HG03378 (cell line): Measurements from ENCODE around the gene ANGPTL2.
"Not testable (repeated sequence)": the region's sequence is repeated elsewhere in the genome, so short reads cannot be mapped to it uniquely, and the experiment has no call there.

Experiments used
- ATAC-seq: cut with Tn5 transposase; IDR thresholded peaks from one replicate; pipeline ENCODE4 v1.9.1; 2021; ENCODE audit warnings: mild to moderate bottlenecking, moderate library complexity; ENCODE audit not compliant: unreplicated experiment

Gene ANGPTL2

DNA sequence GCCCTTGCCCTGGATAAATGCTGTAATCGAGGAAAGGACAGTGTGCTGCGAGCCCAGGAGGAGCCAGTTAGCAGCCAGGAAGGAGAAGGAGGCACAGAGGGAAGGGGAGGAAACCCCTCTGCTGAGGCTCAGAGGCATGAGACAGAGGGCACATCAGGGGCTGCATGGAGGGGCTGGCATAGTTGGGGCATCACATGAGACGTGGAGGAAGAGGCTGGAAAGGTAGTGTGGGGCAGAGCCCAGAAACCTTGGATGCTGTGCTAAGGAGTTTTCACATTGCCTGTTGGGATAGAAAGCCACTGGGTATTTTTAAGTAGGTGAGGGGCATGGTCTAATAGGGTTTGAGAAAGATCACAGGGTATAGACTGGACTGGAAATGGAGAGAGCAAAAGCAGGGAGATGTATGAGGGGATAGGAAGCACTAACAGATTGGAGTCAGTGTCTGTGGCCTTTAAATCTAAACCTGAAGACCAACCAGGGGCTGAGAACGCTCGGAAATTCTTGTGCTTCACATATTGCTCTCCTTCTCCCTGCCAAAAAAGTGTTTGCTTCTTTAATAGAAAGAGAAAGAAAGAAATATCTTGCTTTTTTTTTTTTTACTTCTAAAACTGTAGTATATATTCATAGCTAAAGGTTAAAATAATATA, 33.0 kb upstream of the ANGPTL2 start:
- no peak for ATAC-seq

- ATAC-seq: no peak
Observed at GRCh38 chr9:127154390-127155191, 32.2 kb upstream of the ANGPTL2 start.

- ATAC-seq: no peak
Observed at GRCh38 chr9:127154003-127154389, 31.6 kb upstream of the ANGPTL2 start.

GRCh38 chr9:127153501-127153900, 31.1 kb upstream of the ANGPTL2 start:
- no peak for ATAC-seq

DNA sequence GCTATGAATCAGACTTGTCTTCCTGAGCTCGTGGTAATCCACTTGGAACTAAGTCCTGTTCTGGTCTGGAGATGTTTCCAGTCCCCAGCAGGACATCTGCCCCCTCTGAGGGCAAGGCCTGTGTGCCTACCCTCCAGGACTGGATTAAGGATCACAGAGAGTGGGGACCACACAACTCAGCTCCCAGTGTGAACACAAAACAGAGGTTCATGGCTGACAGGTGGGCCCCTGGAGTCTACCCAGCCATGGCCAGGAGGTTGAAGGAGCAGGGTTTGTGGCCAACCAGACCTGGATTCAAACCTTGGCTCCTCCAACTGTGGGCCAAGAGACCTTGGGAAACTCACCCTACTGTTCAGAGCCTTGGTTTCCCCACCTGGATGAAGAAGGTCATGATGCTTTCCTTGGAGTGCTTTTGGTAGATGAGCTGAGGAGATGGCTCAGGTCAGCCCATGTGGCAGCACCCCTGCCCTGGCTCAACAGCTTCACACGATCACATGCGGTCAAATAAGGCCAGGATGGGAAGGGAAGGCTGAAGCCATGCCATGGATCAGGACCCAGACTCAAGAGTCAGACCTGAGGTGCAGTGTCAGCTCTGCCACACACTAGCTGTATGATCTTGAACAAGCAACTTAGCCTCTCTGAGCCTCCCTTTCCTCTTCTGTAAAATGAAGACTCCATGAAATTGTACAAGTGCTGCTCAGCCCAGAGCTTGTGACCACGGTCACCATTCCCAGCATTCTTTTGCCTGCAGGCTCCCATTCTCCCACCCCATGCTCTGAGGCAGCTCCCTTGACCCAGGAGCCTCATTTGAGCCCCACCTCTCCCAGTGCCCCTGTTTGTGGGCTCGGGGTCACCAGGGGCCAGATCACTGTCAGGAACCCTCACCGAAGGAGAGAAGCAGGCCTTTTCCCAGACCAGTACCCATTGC, 27.3 kb upstream of the ANGPTL2 start:
- no peak for ATAC-seq

DNA sequence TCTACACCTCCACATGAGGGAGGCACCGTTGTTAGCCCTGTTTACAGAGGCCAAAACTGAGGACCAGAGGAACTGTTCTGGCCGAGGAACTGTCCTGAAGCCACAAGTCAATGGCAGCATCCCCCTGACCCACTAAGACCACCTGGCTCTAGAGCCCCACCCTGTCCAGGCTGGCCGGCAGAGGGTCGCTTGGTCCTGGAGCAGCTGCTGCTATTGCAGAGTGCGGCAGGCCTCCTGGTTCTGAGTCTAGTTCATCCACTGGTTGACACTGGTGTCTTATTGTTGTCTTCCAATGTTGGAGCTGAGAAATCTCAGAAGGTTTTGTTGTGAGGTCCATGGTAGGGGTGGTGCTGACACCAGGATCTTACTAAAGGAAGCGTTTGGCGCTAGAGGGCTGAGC, 26.6 kb upstream of the ANGPTL2 start:
- no peak for ATAC-seq

GRCh38 chr9:127148014-127148413, 25.6 kb upstream of the ANGPTL2 start:
- ATAC-seq: no peak

- ATAC-seq: no peak
Observed at GRCh38 chr9:127147251-127147650, 24.8 kb upstream of the ANGPTL2 start.

- ATAC-seq: not testable (repeated sequence)
Observed at GRCh38 chr9:127146841-127147240, 24.4 kb upstream of the ANGPTL2 start.

GRCh38 chr9:127144670-127145445, 22.4 kb upstream of the ANGPTL2 start:
- ATAC-seq: no peak

- ATAC-seq: no peak
Observed at GRCh38 chr9:127143920-127144465, 21.6 kb upstream of the ANGPTL2 start.

DNA sequence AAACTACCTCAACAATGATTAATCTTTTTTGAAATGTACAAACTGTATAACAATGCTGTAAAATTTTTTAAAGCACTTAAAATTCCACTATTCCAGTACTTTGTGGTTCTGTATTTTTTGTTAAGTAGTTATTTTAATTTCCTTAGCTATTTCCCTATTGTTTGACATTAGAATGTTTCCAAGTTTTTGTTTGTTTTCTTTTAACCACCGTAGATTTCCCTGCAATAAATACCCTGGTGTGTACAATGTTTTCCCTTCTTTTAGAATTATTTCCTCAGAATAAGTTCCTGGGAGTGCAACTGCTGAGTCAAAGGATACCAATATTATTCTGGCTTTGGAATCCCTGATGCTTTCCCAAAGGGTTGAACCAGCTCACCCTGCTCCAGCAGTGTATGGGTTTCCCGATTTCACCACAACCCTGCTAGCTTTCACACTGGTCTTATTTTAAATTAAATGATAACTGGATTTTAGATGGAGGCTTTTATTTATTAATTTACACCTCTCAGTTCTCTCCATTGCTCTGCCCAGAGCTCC, 20.6 kb upstream of the ANGPTL2 start:
- no peak for ATAC-seq

DNA sequence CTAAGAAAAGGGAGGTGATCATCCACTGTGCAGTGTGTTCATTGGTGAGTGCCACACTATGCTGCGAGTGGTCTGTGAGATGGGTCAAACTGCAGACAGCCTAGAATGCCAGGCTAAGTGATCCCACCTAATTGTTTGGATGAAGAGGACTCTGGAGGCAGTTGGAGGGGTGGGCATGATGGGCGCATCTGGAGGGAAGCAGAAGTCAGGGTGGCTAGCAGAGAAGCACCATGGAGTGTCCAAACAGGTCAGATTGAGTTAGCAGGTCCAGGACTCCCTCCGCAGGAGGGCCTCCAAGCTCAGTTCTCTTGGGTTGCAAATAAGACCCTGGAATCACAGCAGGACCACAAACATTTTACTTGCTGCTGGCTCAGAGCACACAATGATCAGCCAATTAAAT, 19.9 kb upstream of the ANGPTL2 start:
- ATAC-seq: no peak

GRCh38 chr9:127140842-127141675, 18.6 kb upstream of the ANGPTL2 start:
- no peak for ATAC-seq

DNA sequence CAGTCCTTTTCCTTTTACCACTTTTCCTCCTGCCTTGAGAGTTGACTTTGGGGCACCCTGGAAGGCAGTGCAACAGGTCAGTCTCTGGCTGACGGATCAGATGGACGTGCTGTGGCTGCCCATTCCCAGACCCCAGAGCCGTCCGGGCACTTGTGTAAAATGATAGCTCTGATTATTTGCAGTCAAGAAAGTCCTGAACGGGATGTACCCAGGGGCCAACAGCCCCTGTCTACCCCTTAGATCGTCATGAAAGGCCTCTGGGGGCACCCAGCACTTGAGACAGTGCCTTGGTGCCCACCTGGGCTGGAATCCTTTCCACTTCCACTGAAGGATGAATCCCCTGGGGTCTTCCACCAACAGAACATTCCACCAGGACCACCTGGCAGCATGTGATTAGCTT, 17.7 kb upstream of the ANGPTL2 start:
- no peak for ATAC-seq

DNA sequence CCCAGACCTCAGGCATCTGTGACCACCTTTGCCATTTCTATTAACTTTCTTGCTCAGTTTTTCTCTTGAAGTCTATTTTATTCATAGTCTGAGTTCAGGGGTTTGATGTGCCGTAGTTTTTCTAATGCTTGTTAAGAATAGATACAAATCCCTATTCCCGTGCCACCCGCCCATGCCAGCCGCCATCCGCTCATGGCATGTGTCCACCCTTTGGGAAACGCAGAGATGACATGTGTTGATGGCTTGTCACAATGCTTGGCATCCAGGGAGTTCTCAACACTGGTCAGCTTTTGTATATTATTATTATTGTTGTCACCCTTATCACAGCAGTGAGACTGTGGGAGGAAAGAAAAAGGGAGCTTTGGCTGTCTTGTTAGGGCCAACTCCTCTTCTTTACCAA, 17.3 kb upstream of the ANGPTL2 start:
- ATAC-seq: no peak

GRCh38 chr9:127139071-127139731, 16.8 kb upstream of the ANGPTL2 start:
- ATAC-seq: no peak

- no peak for ATAC-seq
Observed at GRCh38 chr9:127138444-127138843, 16.0 kb upstream of the ANGPTL2 start.
